Activated CD4-positive, alpha-beta T cell treated with anti-CD3 and anti-CD28 coated beads, Interleukin-2, amount 50 U/mL, for 1 hour (primary cell): ENCODE data around the gene PPFIBP2.
"Not testable (repeated sequence)": the region's sequence is repeated elsewhere in the genome, so short reads cannot be mapped to it uniquely, and the experiment has no call there.

Experiments used
- DNase-seq: peaks from one replicate; pipeline ENCODE4 v3.0.0-alpha.2; 2020

PPFIBP2 gene

DNA sequence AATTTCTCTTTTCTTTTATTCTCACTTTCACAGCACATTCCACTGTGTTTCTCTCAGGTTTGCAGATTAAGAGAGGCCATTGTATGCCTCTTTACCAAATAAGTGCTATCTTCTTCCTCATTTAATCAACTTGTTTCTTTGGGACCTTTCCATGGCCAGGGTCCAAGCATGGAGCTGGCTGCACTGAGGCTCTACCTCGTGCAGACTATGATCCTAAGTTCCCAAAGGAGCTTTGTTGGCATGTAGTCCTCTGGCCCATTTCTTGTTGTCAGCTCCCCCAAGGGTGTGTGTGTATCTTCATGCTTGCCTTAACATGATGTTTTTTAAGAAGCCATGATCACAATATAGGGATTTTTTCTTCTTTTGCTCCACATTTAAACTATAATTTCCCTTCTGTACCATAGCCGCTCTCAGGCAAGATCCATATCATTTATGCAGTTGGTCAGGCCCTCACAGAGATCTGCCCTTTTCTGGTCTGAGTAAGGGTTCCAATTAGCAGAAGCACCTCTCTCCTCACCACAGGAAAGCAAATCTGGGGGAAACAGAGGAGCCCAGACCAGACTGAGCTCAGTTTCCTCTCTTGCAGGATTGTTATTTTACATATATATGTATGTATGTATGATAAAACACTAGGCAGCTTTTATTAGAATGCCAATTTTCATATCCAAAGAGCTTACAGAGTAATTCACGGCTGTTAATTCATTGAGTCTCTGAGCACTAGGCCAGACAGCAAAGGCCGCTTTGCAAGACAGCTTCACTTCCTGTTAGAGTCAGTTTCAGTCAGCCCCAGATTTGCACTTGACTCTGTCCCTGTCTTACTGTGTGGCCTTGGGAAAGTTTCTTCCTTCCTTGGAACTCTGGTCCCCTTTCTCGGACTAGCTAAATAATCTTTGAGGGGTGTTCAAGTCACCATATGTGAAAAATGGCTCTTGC, 125.2 kb downstream of the PPFIBP2 start:
- no peak for DNase-seq

GRCh38 chr11:7639643-7640025, 125.8 kb downstream of the PPFIBP2 start:
- no peak for DNase-seq

- DNase-seq = no peak
Observed at GRCh38 chr11:7640816-7641215, 127.0 kb downstream of the PPFIBP2 start.

GRCh38 chr11:7642747-7643146, 128.9 kb downstream of the PPFIBP2 start:
- no peak for DNase-seq

- no peak for DNase-seq
Observed at GRCh38 chr11:7643314-7643713, 129.5 kb downstream of the PPFIBP2 start.

DNA sequence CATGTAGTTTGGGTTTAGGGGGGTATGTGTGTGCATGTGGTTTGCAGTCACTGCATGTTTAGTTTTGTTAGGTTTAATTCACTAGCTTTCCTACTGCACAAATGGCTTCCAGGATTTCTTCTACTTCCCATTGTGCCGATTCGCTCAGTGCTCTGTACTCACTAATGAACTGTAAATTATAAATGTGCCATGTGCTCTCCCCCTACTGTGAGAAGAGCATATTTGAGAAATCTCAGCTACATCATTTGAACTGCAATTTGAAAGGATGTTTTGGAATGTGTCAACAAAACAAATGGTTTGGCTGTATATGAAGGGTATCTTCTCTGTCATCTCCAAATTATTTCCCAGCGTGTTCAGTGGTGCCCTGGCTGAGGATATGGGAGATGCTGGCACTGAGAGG, 131.4 kb downstream of the PPFIBP2 start:
- no peak for DNase-seq

DNA sequence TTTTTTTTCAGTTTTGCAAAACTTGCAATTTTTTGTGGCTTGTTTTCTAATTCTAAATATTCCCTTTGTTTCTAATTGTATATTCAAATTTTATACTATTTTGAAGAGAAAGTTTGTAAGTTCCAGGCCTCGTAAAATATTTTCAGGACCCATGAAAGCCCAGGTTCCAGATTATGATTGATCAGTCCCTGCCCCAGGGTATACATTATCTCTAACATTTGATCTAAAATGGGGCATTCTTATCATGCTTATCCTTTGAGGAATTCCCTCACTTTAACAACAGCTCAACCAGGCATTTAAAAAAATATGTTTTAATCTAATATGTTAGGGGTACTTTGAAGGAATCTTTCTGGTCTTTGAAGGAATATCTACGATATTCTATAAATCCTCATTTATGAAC, 133.1 kb downstream of the PPFIBP2 start:
- no peak for DNase-seq

GRCh38 chr11:7648264-7648663, 134.5 kb downstream of the PPFIBP2 start:
- DNase-seq = no peak

DNA sequence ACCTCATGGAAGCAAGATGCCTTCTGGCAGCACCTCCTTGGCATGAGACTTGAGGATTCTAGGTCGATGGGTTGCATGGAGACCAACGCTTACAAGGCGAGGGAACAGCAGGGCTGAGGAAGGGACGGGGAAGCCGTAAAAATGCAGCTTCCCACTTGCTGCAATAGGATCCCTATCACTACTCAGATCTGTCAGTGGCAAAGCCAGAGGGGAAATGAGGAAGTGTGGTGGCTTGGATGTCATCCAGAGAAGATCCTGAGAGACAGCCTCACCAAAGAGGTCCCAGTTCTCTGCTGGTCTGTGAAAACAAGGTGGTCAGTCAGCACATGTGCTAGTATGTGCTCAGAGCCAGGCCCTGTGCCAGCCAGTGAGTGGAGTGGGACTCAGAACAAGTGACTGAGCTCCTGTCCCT, 137.3 kb downstream of the PPFIBP2 start:
- no peak for DNase-seq

- DNase-seq = no peak
Observed at GRCh38 chr11:7651700-7652099, 137.9 kb downstream of the PPFIBP2 start.

GRCh38 chr11:7654195-7654705, 140.5 kb downstream of the PPFIBP2 start:
- DNase-seq = no peak

- no peak for DNase-seq
Observed at GRCh38 chr11:7655253-7656217, 141.7 kb downstream of the PPFIBP2 start.

- no peak for DNase-seq
Observed at GRCh38 chr11:7656704-7657103, 142.9 kb downstream of the PPFIBP2 start.

DNA sequence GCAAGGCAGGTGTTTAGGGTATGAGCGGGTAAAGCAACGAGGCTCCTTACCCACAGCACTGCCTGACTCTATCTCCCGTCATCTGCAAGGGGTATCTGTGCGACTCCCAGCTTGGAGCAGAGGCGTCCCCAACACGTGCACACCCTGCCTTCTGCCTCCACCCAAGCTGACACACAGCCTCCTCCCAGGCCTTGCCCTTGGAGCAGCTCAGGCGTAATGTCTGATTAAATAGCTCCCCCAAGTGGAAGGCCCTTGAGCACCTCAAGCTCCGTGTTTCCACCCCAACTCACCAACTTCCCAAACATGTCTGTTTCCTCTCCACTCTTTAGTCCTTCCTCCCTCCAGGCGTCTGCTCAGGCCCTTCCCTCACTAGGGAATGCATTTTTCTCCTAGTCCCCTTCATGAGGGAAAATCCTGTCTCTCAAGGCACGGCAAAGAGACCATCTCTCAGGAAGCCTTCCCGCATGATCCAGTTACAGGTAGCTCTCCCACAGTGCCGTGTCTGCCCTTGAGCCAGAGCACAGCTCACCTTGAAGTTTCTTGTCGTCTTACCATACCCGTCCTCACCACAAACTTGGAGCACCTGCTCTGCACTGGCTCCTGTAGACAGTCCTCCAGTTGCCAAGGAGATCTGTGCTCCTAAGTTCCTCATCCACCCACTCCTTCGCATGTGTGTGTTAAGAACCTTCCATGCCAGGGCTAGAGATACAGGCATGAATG, 143.7 kb downstream of the PPFIBP2 start:
- DNase-seq = no peak

GRCh38 chr11:7663531-7663930, 149.7 kb downstream of the PPFIBP2 start:
- not testable (repeated sequence) for DNase-seq

GRCh38 chr11:7664867-7665266, 151.1 kb downstream of the PPFIBP2 start:
- no peak for DNase-seq

DNA sequence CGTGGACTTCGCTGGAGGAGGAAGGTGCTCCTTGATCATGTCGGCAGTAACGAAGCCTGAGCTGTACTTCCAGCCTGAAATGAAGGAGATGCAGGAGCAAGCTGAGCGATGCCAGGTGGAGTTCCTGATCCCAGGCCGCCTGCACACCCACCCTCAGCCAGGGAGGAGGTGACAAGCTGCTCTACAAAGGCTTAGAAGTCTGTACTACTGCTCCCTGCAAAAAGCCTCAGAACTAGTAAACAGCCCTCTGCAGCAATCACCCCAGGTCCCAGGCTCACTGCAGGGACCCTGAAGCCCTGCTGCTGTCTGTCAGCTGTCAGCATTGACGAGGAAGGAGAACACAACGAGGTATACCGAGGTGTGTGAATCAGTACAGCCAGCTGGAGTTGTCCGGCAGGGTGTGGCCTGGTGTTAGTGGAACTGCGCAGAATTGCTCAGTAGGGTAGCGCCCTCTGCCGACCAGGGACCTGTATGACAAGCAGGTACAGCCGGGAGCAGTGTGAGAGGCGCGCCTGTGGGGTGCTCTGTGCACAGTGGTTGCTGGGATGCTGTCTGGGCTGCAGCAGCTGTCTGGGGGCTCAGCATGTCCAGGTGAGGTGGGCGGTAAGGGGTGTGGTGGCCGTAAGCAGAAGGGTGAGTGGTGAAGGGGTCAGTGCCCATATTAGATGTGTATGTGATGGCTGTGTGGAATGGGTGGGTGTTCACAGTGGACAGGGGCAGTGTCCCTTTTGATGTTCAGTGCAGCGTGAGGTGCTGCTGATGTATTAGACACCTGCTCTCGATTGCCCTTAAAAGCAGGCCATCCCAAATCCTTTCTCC, 151.9 kb downstream of the PPFIBP2 start:
- DNase-seq = peak; percentile 67

DNA sequence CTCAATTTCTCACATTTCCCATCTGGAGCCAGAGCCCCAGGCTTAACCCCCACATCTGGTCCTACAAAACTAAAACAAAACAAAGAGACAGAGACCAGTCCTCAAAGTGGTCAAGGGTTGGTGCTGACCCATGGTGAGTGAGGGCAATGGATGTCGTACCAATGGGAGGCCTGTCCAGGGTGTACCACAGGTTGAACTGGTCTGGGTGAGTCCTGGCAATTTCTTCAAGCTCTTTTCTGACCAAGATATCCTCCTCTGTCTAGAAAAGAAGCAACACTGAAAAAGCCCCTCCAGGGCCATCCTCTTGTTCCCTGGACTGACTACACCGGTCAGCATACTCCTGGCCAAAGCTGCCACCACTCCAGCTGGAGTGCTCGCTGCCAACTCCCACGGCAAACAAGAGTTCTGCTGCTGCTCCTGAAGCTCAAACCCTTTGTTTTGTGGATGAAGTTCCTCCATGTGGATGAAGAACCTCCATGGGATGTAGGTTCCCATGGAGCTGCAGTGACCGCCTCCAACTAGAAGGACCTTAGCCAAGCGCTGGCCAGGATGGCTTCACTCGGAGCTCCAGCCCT, 152.6 kb downstream of the PPFIBP2 start:
- no peak for DNase-seq

- DNase-seq = no peak
Observed at GRCh38 chr11:7667460-7667859, 153.7 kb downstream of the PPFIBP2 start.

DNA sequence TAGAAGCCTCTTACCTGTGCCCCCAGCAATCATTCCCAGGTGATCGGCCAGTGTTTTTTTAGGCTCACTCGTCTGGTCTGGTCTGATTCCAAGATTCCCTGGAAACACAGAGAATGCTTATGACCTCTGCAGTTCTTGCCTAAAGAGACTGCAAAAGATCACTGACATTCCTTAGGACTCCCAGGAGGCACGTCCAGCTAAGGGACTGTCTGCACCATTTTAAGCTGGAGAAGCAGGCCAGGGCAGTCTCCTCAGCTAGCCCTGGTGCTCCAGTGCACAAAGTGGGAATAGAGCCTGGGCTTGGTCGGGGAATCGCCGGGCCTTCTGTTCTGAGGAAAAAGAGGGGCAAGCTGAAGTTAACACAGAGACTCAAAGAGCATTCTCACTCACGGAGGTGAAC, 154.7 kb downstream of the PPFIBP2 start:
- DNase-seq = no peak

DNA sequence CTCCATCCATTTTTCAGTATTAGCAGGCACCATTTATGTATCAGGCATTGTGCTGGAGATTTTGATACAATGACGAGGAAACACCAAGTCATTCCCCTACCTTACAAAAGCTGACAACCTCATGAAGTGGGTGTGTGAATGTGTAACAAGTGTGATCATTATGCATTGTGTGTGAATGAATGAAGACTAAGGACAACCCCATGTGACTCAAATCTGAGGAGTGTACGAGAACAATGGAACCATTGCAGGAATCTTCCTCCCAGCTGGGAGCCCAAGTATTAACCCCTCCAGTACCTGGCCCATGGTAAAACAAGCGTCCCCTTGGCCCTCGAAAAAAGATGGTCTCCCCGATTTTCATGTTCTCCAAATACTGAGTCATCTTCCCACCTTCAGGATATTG, 155.1 kb downstream of the PPFIBP2 start:
- no peak for DNase-seq
